Stimulated activated CD8-positive, alpha-beta memory T cell treated with anti-CD3 and anti-CD28 coated beads, Interleukin-7, amount 100 ng/mL, for 48 hours (primary cell): ENCODE measurements around the gene HOXD8.

Experiments used
- DNase-seq, 2 donors: peaks; one replicate each; pipeline ENCODE4 v3.0.0-alpha.2; 2020; ENCODE audit warnings: low read depth in 1 of 2; ENCODE audit errors: extremely low read depth in 1 of 2

HOXD8 gene

DNA sequence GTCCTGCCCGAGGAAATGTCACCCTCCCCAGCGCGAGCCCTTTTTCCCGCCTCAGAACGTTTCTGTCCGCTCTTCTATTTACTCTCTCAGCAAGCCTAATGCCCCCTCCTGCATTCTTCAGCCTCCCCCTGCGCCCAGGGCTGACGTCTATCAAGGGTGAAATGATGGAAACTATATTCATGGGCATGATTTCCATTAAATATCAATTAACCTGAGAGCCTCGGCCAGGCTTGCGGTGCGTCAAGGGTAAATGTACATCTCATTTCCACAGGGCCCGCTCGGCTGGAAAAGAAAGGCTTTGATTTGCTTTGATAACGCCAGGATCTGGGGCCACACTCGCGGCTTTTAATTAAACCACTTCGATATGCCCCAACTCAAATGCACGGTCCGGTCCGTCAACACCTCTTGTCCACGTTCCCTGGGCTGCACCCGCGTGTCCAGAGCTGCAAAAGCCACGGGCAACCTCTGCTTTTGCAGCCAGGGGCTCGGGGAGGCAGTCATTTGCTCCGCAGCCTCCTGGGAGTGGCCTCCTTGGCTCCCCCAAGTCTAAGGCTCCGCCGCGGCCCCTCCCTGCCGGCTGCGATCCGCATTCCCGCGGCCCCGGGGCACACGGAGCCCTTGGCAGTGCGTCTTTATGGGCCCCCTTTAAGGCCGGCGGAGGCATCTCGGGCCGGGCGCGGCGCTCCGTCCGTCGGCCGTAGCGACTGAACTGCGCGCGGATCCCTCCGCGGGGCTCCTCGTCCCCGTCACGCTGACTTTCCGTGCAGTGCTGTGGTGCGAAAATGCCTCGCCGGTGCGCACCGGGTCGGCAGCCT is at the start of gene HOXD8:
TSS of gene HOXD8 (plus strand) at position 724 of the 815 bp plus-strand sequence. CDS start 662 bp downstream, outside the sequence.
- DNase-seq = no peak

DNA sequence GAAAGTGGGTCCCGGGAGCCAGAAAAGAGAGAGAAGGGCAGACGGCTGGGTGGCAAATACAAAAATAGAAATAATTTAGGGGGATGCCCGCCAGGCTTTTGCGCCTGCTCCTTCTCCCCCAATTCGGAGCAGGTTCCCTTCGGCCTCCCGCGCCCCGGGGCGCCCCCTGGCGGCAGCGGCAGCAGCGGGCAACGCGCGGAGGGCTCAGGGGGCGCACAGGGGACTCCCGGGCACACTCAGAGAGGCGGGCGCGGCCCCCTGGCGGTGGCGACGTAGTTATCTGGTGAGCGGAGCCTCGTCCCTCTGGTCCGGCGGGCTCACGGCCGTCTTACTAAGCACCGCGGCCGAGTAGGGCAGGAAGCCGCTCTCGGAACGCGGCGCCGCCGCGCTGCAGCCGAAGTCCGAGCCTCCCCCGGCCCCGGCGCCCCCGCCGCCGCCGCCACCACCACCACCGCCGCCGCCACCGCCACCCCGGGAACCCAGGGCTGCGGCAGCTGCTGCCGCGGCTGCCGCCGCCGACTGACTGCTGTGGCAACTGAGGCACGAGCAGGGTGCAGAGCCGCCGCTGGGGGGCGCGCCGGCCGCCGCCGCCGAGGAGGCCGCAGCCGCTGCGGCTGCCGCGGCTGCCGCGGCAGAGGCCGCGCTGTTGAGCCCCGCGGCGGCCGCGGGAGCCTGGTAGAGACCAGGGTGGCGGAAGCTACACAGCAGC is 49.5 kb upstream of the HOXD8 start:
- DNase-seq = no peak

DNA sequence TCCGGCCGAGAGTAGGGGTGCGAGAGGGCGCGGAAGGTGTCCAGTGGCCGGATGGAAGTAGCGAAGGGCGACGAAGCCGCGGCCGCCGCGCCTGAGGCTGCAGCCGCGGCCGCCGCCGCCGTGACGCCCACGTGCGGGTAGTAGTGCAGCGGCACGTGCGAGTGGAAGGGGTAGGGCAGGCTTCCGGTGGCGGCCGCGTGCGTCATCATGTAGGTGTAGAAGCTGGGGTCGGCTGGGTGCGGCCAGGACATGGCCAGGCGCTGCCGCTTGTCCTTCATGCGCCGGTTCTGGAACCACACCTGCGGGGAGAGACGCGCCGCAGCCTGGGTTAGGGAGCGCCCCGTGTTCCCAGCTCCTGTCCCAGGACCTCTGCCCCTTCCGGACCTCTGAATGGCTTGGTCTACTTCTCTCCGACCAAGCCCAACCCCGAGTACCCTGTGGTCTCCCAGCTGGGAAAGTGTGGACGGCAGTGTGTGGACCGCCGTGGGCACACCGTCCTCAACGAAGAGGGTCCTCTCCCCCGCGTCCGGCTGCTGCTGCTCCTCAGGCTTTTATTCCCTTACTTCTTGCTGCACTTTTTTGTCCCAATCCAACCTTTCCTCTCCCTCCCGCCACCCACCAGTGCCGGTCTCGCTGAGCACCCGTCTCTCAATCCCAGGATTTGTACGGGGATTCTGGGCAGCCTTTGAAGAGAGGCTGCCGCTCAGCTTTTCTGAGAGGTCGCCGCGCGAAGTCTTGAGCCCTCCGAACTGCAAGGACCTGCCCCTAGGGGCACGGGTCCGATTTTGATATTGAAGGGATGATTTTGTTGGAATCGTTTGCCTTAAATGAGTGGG is 48.7 kb upstream of the HOXD8 start:
- no peak for DNase-seq

DNA sequence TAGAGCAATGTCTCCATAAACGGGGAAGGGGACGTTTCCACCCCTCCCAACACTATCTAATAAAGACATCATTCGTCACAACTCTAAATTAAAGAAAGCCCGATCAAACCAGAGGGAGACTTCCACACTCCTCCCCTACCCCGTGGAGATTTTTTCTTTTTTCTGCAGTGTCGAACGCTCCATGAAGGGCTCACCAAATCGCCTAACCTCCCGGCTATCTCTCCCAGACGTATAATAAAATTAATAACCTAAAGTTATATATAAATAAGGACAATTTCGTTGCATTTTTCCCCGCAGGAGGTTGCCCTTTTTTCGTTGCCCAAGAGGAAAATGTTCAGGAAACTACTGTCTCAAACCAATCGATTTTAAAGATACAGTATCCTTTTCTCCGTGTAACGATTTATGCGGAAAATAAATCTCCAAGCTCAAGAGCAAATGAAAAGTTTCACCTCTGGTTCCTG is 48.1 kb upstream of the HOXD8 start:
- DNase-seq = no peak

DNA sequence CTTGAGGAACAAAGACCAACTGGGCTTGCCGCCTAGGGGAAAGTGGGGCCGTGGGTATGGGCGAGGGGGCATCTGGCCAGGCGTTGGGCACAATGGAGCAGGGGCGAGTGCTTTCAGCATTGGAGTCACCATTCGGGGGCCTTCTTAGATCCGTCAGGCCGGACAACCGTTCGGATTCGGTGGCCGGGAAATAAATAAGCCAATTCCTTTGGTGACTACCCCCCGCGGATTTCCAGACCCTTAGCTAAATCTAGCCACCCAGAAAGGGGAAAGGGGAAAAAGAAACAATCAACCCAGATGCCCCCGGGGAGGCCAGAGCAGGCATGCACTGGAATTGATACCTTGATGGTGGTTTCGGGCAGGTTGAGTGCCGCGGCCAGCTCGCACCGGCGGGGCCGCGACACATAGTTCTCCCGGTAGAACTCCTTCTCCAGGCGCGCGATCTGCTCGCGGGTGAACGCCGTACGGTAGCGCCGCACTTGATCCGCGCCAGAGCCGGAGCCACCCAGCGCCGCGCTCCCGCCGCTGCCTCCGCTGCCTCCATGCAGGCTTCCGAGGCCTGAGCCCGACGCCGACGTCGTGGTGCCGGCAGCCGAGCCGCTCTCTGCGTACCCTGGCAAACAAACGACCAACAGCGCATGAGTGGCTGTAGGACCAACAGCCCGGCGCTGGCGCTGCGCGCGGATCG is 47.5 kb upstream of the HOXD8 start:
- no peak for DNase-seq

DNA sequence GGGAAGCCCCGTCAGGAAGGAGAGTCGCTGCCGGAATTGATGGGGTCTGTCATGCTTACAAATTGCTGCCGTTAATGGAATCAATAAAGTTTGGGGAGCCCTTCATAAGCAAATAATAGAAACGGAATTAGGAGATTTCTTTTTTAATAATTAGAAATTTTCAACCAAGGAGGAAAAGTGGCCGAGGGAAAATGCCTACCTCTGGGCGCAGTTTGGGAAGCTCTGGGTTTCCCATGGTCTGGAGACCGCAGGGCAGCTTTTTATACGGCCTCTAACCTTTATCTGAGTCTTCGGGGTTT is 47.0 kb upstream of the HOXD8 start:
- DNase-seq = no peak

DNA sequence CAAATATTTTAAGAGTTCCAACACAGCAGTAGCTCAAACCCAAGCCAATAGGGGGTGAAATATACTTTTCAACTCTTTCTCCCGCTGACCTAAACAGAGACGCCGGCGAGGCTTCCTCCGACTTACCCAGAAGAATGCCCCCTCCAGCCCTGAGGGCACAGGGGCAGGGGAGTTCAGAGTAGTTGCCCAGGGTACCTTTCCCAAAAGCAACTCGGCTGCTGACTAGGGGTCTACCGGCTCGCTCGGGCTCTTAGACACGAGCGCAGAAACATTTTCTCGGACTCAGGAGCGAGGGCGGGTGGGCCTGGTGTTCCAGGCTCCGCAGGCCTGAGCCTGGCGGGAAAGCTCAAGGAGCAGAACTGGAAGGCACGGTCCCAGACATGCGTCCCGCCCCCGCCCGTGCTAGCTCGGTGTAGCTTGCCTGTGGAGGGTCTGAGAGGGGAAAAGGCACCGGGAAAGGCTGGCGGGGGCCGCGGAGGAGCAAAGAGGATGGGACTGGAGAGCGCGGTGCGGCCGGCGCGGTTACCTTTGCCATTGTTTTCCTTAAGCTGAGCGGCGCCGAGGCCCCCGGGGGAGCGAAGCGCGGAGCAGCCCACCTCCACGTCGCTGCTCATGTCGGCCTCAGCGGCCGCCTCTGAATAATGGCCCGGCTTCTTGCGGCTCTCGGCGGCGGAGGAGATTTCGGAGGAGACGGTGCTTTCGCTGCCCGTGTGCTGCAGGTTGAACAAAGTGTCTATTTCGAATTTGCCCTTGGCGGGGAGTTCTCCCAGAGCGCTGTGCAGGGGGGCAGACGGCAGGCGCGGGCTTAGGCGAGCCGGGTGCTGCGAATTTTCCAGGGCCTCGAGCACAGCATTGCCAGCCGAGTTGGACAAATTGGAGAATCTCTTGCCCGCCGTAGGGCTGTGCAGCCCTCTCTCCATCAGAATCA is 46.4 kb upstream of the HOXD8 start:
- DNase-seq = no peak

DNA sequence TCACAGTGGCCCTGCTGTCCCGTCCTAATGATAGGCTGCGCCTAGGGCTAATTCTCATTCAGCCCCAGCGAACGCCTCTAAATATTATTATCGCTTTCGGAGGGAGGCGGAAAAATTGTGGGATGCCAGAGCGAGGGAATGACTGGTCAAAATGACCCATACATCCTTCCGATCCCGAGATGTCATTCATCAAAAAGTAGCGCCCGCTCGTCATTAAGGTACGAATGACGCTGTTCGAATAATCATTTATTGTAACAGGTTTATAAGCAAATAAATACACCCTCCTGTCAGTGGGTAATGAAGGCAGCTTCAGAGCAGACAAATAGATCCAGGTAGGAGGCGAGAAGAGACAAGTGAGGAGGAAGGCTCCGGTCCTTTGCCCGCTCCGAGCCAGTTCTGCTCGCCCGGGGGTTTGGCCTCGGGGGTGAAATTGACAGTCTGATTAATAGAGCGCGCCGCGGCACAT is 45.7 kb upstream of the HOXD8 start, which contains the start of gene EVX2:
TSS of gene EVX2 (minus strand) at position 167 of the 466 bp plus-strand sequence. CDS start 186 bp downstream, outside the sequence.
- DNase-seq = no peak

DNA sequence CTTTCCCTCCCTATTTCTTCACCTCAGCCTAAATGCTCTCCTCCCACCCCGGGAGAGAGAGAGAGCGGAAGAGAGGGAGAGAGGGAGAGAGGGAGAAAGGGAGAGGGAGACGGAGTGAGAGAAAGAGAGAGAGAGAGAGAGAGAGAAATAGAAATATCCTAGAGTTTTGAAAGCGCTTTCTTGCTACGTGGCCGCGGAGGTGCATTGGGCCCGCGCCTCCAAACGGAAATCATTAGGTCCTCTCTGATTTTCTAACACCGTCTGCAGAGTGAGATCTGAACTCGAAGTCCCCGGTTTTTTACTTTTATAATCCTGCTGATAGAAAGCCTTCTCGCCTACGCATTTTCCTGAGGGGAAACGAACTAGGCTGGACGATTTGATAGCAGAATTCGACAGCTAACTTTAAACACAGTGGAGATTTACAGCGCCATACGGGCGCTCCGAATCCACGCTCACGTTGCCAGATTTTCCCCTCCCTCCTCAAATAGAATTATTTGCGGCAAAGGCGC is 44.8 kb upstream of the HOXD8 start:
- DNase-seq = no peak

DNA sequence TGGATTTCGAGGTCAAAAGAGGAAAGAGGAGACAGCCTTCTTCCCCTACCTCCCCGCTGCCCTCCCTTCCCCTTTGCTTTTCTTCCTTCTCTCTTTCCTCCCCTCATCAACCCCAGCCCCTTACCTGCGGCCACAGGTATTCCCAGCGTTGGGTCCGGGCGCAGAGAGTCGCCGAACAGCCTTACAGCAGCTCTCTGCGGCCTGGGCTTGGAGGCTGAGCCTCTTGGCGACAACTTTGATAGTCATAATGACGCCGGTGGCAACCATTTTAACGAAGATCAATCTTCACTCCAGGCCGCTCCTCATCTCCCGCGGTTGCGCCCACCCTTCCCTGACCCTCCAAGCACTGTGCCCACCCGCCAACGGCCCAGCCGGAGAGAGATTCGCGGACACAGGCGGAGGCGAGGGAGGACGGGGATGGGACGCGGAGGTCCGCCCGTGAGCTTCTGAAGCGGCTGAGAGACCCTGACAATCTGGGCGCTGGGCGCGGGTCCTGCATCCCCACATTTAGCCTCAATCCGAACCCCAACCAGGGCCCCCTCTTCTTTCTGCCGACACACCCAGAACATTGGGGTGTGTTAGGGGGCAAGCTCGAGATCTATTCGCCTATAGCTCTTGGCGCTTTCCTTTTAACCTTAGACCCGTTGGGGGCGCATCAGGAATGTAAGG is 44.3 kb upstream of the HOXD8 start:
- no peak for DNase-seq

DNA sequence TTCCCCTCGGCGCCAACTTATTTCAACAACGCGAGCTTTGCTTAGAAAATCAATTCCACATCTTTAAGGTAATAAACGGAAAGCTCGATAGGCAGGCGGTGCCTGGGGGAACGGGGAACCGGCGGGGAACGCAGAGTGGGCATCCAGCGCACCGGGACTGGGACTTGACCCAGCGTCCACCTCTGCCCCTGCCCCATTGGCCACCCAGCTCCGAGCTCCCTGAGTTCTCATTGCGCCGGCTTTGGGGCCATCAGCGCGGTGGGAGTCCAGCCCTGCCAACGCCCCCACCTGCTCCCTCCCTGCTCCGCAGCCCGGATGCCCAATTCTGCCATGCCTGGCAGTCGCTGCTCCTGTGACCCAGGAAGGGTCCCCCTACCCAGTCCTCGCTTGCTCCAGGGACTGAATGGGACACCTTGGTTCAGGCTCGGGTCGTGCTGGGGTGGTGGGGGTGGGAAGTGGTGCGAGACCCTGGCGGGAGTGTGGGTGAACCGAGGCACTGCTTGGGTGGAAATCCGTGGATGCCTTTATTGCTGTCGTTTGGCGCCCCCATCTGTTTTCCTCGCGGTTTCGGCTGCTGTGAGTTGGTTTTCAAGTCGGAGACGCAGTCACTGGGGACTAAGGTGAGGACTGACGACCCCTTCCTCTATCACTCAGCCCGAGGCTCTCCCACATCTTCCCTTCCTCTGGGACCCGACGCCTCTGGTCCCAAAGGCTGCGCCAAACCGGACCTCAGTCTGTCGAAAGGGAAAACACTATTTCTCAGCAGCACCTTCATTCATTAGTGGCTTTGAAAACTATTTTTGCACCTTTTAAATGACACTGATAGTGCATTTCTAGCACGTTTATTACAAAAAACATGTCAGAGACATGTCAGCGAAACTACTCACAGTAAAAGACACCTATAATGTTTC is 43.4 kb upstream of the HOXD8 start:
- no peak for DNase-seq

DNA sequence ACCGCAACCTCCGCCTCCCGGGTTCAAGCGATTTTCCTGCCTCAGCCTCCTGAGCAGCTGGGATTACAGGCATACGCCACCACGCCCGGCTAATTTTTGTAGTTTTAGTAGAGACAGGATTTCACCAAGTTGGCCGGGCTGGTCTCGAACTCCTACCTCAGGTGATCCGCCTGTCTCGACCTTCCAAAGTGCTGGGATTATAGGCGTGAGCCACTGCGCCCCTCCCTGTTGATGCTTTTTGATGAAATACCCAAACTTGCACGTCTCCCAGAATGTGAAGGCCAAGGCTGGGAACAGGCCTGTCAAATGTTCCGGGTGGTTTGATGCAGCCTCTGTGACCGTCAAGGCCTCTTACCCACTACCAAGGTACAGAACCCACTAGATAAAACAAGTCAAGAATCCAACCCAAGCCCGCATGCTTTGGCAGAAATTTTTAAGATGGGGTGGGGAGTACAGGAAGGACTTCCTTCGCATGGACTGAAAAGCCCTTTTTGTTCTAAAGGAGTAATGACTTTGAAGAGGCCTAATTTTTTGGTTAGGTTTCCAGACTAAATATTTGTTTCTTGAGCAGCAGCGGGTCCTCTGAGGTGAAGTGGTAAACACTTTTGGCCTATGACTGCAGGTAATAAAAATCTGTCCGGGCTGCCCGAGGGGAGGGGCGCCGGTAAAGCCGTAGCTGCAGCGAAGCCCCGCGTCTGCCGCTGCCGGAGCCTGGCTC is 42.0 kb upstream of the HOXD8 start:
- DNase-seq = no peak

DNA sequence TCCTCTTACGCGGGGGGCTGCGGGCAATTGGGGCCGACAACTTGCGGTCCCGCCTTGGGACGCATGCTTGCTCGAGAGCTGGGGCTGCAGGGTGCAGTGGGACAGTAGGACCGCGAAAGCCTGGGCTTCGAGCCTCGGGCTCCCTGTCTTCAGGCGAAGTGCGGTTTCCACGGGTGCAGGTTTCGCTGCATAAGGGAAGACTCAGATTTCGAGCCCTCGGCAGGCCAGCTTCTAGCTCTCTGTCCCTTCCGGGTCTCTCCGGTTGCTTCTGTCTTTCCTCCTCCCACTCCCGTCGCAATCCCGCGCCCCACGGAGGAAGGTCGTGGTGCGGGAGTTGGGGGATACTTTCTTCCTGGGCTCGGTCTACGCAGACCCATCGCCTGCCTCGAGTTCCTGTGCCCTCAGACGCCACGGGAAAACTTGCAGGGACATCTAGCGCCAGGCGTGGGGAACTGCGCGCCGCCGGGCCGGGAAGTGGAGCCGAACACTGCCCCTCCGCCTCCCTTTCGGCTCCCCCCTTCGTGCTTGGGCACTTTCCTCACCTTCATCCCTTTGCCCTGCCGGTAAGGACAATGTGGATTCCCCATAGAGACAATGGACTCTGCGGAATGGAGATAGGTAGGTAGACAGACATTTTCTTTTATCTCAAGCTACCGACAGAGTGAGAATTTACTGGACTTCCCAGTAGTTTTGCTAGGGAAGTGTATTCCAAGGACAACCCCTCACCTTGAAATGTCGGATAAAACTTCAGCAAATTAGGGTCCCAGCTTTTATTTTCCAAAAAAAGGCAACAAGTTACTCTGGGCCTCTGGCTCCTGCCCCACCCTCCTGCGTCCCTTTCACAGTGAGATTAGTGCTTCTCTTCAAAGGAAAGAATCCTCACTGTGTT is 41.2 kb upstream of the HOXD8 start:
- no peak for DNase-seq

DNA sequence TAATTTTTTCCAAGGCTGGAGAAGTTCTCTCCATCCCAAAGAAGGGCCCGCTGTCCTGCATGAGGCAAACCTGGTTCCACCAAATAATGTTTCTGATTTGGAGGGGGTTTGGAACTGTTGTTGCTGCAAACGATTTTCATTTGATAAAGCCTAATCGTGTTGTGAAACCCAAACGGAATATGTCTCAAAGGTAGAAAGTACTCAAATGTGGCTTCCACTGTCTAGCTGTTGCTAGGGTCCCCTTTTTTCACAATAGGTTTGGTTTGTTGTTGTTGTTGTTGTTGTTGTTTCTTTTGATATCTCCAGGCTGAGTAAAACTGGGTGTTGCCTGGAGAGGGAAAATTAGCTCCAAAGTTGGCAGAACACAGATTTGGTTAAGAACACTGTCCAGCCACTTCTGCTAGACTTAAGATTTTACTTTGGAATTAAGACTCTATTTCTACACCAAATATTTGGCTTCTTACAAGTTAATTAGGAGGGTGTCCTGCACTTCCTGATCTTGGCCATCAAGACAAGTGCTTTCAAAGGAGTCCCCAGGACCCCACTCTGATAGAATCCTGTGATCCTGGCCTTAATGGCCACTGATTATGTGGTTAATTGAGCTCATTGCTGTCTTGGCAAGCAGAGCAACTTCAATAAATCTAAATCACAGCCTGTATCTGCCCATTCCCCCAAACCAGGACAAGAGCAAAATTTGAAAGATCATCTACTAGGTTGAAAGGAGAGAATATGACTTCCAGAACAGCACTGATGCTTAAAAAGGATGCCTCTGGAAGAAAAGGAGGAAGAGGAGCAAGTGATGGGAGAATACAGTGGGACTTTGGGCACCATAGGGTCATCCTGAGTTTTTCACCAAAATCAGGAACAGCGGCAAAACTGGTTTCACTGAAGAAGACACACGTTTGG is 40.3 kb upstream of the HOXD8 start:
- DNase-seq = no peak

DNA sequence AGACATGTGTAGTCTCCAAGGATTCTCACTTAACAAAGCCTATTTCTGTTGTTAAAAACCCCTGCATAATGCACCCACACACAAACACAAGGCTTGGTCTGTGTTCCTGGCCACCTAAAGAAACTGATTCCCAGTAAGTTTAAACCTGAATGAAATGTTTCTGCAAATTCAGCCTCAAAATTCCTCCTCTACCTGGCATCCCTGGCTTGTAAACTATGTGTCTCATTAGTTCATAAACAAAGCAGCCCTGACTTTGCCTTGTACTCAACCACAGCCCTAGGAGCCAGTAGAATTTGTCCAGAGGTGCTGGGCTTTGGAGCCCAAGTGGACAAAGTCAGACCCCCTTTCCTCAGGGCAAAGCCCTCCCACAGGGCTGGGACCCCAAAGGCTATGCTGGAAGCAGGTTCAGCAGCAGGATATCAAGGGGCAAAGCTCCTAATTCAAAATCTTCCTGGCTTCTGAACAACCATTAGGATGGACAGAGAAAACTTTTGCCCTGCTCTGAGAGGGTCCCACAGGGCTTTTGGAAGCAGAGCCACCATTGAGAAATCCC is 39.6 kb upstream of the HOXD8 start:
- DNase-seq = no peak
